GM12878 (cell line): ENCODE measurements around the gene CFAP61. TPM values are rescaled to one million over a fixed set of nuclear protein-coding genes. Genes with fewer than 3 reads are reported as not detected.

ENCODE experiments used
- ATAC-seq: fragments of 200-7000 bp; cut with Tn5 transposase; 3 replicates; pipeline ENCODE4 v1.9.1; 2020; ENCODE audit warnings: mild to moderate bottlenecking, moderate library complexity
- BruUV-seq: library from RNA; stranded (reverse); fragments of 400-500 nt; replicated peaks from 2 replicates; lab custom pipeline; 2021; lab: Mats Ljungman, UMichigan
- CTCF ChIA-PET: fragments of 300-600 bp; sonication (Branson Sonifier 250); formaldehyde crosslinking; extraction: SDS; loops from one replicate; lab custom pipeline; 2021; ENCODE audit warnings: inconsistent platforms; lab: Yijun Ruan, JAX
- POLR2A ChIA-PET: fragments of 350-600 bp; formaldehyde crosslinking; extraction: SDS; loops from one replicate; lab custom pipeline; 2021; ENCODE audit warnings: inconsistent platforms; lab: Charles Lee
- RAD21 ChIA-PET: fragments of 300-600 bp; sonication (Branson Sonifier 250); formaldehyde crosslinking; loops from one replicate; lab custom pipeline; 2023; ENCODE audit warnings: antibody characterized with exemption; ENCODE audit not compliant: unreplicated experiment; lab: Charles Lee
- SMC1A ChIA-PET: fragments of 300-600 bp; sonication (Branson Sonifier 250); formaldehyde crosslinking; loops from one replicate; lab custom pipeline; 2023; ENCODE audit not compliant: unreplicated experiment, uncharacterized antibody; lab: Charles Lee
- DNase-seq: peaks from one replicate; pipeline ENCODE4 v3.0.0-alpha.2; 2011; ENCODE audit warnings: low read depth, low spot score
- FAIRE-seq: peaks from 3 replicates; lab custom pipeline; 2011; peaks lifted over from hg19 to GRCh38; lab: Jason Lieb, UNC
- H2AFZ ChIP-seq: 2 replicates; pipeline ENCODE4 v1.6.0; 2011; ENCODE audit warnings: low read depth, low read length, control low read depth; ENCODE audit not compliant: control insufficient read depth
- H3K27ac ChIP-seq: 2 replicates; pipeline ENCODE4 v1.5.1; 2011; ENCODE audit warnings: control low read depth; ENCODE audit not compliant: control insufficient read depth, insufficient read depth
- H3K27me3 ChIP-seq, 2 experiments: replicated peaks in 1 of 2; 2 replicates each; pipeline versions ENCODE4 v1.6.0 to v1.6.1; 2011; ENCODE audit warnings: low read length in 1 of 2; ENCODE audit not compliant: control insufficient read depth in 2 of 2, insufficient read depth in 2 of 2
- H3K36me3 ChIP-seq, 2 experiments: 2 replicates each; pipeline ENCODE4 v1.5.1; 2011; ENCODE audit warnings: low read length in 1 of 2; ENCODE audit not compliant: control insufficient read depth in 2 of 2, insufficient read depth in 2 of 2
- H3K4me1 ChIP-seq: 2 replicates; pipeline ENCODE4 v1.6.1; 2011; ENCODE audit warnings: mild to moderate bottlenecking, low read length, moderate library complexity, mixed read lengths; ENCODE audit not compliant: control insufficient read depth, insufficient read depth
- H3K4me2 ChIP-seq: 2 replicates; pipeline ENCODE4 v1.6.0; 2011; ENCODE audit warnings: control low read depth; ENCODE audit not compliant: control insufficient read depth, insufficient read depth
- H3K4me3 ChIP-seq: fragments of 200-600 bp; sonication (generic); 2 replicates; pipeline ENCODE4 v1.5.1; 2016
- H3K79me2 ChIP-seq: 2 replicates; pipeline ENCODE4 v1.6.0; 2011; ENCODE audit warnings: low read length; ENCODE audit not compliant: control insufficient read depth, insufficient read depth
- H3K9ac ChIP-seq: 2 replicates; pipeline ENCODE4 v1.8.0; 2011; ENCODE audit warnings: low read length, control low read depth, mixed read lengths; ENCODE audit not compliant: control insufficient read depth, insufficient read depth
- H3K9me3 ChIP-seq: replicated peaks from 3 replicates; pipeline ENCODE4 v1.5.1; 2011; ENCODE audit warnings: mild to moderate bottlenecking, low read length; ENCODE audit not compliant: control insufficient read depth, insufficient read depth
- H4K20me1 ChIP-seq: 2 replicates; pipeline ENCODE4 v1.6.0; 2011; ENCODE audit not compliant: control insufficient read depth, insufficient read depth
- ATF7 ChIP-seq: fragments of 450-650 bp; IDR thresholded peaks from 2 replicates; pipeline ENCODE4 v1.6.1; 2016; ENCODE audit warnings: low read depth, mild to moderate bottlenecking
- RAD21 ChIP-seq: IDR thresholded peaks from 2 replicates; pipeline ENCODE4 v1.6.1; 2011; ENCODE audit warnings: mild to moderate bottlenecking, low read depth, low read length, moderate library complexity; ENCODE audit not compliant: insufficient read depth
- RB1 ChIP-seq: fragments of 450-650 bp; formaldehyde crosslinking; IDR thresholded peaks from 2 replicates; pipeline ENCODE4 v1.6.1; 2017; ENCODE audit warnings: mild to moderate bottlenecking, borderline replicate concordance
- SMC3 ChIP-seq: IDR thresholded peaks from 2 replicates; pipeline ENCODE4 v1.6.1; 2011; ENCODE audit warnings: low read length, improper control_type of control experiment, borderline replicate concordance
- YY1 ChIP-seq: IDR thresholded peaks from 2 replicates; pipeline ENCODE4 v1.6.1; 2011; ENCODE audit warnings: low read depth, mild to moderate bottlenecking, low read length
- ZNF217 ChIP-seq: fragments of 450-650 bp; IDR thresholded peaks from 2 replicates; pipeline ENCODE4 v1.6.1; 2017; ENCODE audit warnings: antibody characterized with exemption, mild to moderate bottlenecking
- WGBS: methylation state at CpG from one replicate; pipeline ENCODE4 v1.1.6; 2016; ENCODE audit warnings: low lambda C conversion rate; ENCODE audit not compliant: insufficient replicate concordance, insufficient coverage; ENCODE audit errors: missing lambda C conversion rate; 5-methylcytosine and 5-hydroxymethylcytosine counted together
- in situ Hi-C: fragments of 300-500 bp; cut with MboI; formaldehyde crosslinking; loops from 9 replicates; pipeline ENCODE4 v1.14.3; 2018; ENCODE audit warnings: mixed read lengths
- intact Hi-C: fragments of 100-400 bp; cut with micrococcal nuclease; formaldehyde crosslinking; loops from one replicate; pipeline ENCODE4 v1.14.2; 2022; ENCODE audit not compliant: unreplicated experiment
- polyA plus RNA-seq, 11 experiments: library from polyadenylated mRNA; depleted of rRNA in 4 of 11; unstranded in 6 of 11; stranded (reverse) in 5 of 11; fragments of >200 nt; fragmentation: Nextera tagmentation in 4 of 11; fragmentation: Illumina TruSeq in 1 of 11; extraction: Ambion mirVana in 4 of 11; extraction: Trizol in 1 of 11; gene quantifications; 1 replicate in 1 of 11; 2 replicates in 10 of 11; pipeline versions ENCODE4 v1.2.1 to v1.2.3, GENCODE V29; 2011 to 2016; ENCODE audit warnings: inconsistent platforms in 2 of 11, missing spikeins in 2 of 11, low read depth in 1 of 11
- total RNA-seq, 4 experiments: library from RNA; depleted of rRNA in 3 of 4; stranded (reverse); fragments of >200 nt in 3 of 4; fragmentation: Illumina TruSeq in 1 of 4; extraction: Trizol in 1 of 4; gene quantifications; 2 replicates each; pipeline versions ENCODE4 v1.2.1 to v1.2.3, GENCODE V29; 2013 to 2021
- TF ChIP-seq, protein P1 (sequence below), 3 experiments: IDR thresholded peaks in 2 of 3; conservative IDR thresholded peaks in 1 of 3; 2 replicates each; pipeline ENCODE4 v1.5.1; 2011; ENCODE audit warnings: low read depth in 3 of 3, low read length in 3 of 3, mild to moderate bottlenecking in 3 of 3, control low read depth in 2 of 3, moderate library complexity in 2 of 3, inconsistent platforms in 1 of 3, mixed read lengths in 1 of 3; ENCODE audit not compliant: control insufficient read depth in 2 of 3, insufficient read depth in 1 of 3; ENCODE audit errors: extremely low read depth in 1 of 3

The CFAP61 gene
- total and polyA plus RNA-seq, 10 of the 15 experiments (the other 5 are each of a cell fraction or from before 2014, with no cell fraction given) = 0.11 to 0.41 (median 0.24) TPM; not detected in 7

DNA sequence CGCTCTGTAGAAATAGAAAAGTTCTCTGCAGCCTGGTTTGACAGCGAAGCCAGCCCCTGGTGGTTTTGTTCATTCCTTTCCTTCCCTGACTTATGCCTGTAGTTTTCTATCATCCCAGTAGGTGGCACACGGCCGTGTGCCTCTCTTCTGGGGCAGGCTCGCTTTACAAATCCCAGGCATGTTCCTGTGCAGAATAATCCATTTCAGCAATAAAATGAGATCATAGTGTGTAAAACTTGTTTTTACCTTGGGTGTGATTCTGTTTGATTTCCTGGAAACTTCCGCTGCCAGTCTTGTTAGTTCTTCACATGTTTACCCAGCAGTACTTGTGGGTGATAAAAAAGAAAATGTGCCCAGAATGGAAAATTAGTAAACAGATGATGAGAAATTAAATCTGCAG is 308.1 kb downstream of the CFAP61 start:
- H3K4me3 ChIP-seq = no peak overlapping the region
- ChIA-PET RAD21 (no interaction called here), POLR2A (no interaction called here), CTCF (interaction anchor here (1.0 to 3.6 kb wide), 12 partner anchors 13 to 243 kb away, joined by 3 to 18 read pairs (median 4); no protein-coding TSS in a partner anchor), SMC1A (interaction anchor here (1.2 to 1.5 kb wide), 3 partner anchors 204 to 219 kb away, joined by 3 to 5 read pairs (median 4); no protein-coding TSS in a partner anchor)
- H3K4me1 ChIP-seq = no peaks in the 10 kb centered on the region
- H3K9ac ChIP-seq = no peak overlapping the region
- DNase-seq (no peak), ATAC-seq (peak; percentile 86), FAIRE-seq (peak; percentile 54)
- TF ChIP-seq RB1 (0 out of 2 replicates have a peak, but pooled peaks have one; percentile 31), SMC3 (peak; percentile 70; the same call in 1 of the 2 replicates), ATF7 (no peak), ZNF217 (no peak), YY1 (peak; percentile 13; the same call in 1 of the 2 replicates), RAD21 (peak; percentile 77)
- TF ChIP-seq, protein P1, sequence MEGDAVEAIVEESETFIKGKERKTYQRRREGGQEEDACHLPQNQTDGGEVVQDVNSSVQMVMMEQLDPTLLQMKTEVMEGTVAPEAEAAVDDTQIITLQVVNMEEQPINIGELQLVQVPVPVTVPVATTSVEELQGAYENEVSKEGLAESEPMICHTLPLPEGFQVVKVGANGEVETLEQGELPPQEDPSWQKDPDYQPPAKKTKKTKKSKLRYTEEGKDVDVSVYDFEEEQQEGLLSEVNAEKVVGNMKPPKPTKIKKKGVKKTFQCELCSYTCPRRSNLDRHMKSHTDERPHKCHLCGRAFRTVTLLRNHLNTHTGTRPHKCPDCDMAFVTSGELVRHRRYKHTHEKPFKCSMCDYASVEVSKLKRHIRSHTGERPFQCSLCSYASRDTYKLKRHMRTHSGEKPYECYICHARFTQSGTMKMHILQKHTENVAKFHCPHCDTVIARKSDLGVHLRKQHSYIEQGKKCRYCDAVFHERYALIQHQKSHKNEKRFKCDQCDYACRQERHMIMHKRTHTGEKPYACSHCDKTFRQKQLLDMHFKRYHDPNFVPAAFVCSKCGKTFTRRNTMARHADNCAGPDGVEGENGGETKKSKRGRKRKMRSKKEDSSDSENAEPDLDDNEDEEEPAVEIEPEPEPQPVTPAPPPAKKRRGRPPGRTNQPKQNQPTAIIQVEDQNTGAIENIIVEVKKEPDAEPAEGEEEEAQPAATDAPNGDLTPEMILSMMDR (IDR thresholded peaks at IDR 0.05 in 2 of 3, conservative IDR thresholded peaks at IDR 0.05 in 1 of 3; ENCODE audit: control insufficient read depth in 2 of 3, extremely low read depth in 1 of 3, insufficient read depth in 1 of 3, low read depth in 3 of 3, low read length in 3 of 3) = peak; percentile 69 to 84 (median 78)
- intact Hi-C loops (loop anchor here (10.0 kb wide), 2 partner anchors 124 to 276 kb away; no protein-coding TSS in a partner anchor), in situ Hi-C loops (loop anchor here (5.0 kb wide), 1 partner anchor 207 kb away; no protein-coding TSS in a partner anchor)
- H3K36me3 ChIP-seq = no peaks in the 10 kb centered on the region
- no peak overlapping the region for H3K4me2 ChIP-seq
- H3K9me3 ChIP-seq = no peaks in the 10 kb centered on the region; the same call in 2 of the 3 replicates
- under 1% methylated on average over 6 of the region's 6 CpGs for WGBS
- H3K79me2 ChIP-seq = no peaks in the 10 kb centered on the region
- H4K20me1 ChIP-seq = no peaks in the 10 kb centered on the region
- H3K27ac ChIP-seq = no peak overlapping the region
- H3K27me3 ChIP-seq = peaks cover 16 to 28% of the 10 kb centered on the region in 2 experiments
- no TSS peak for BruUV-seq
- H2AFZ ChIP-seq = no peak overlapping the region
